RWPE1 (cell line): ENCODE measurements around the gene HPX.

Experiments used
- CTCF ChIA-PET: fragments of 350-600 bp; sonication (Branson Sonifier 250); formaldehyde crosslinking; extraction: SDS; loops from one replicate; lab custom pipeline; 2021; lab: Yijun Ruan, JAX
- POLR2A ChIA-PET: fragments of 400-600 bp; formaldehyde crosslinking; extraction: SDS; loops from one replicate; lab custom pipeline; 2020; ENCODE audit warnings: antibody characterized with exemption; ENCODE audit not compliant: low non-redundant PET; lab: Yijun Ruan, JAX
- DNase-seq: peaks from one replicate; pipeline ENCODE4 v3.0.0; 2012; ENCODE audit warnings: low spot score
- H3K27ac ChIP-seq: fragments of 450-650 bp; 2 replicates; pipeline ENCODE4 v1.5.1; 2017
- TF ChIP-seq, protein P1 (sequence below): fragments of 450-650 bp; conservative IDR thresholded peaks from 2 replicates; pipeline ENCODE4 v1.5.1; 2017; ENCODE audit warnings: low read depth, mild to moderate bottlenecking

HPX gene

GRCh38 chr11:6468712-6469495 lies 28.1 kb upstream of the HPX start:
- peak overlapping the region; percentile 13; the same call in 1 of the 2 replicates for H3K27ac ChIP-seq
- peak; percentile 48 for DNase-seq
- CTCF ChIA-PET = interaction anchor here (1.5 kb wide), 1 partner anchor 63 kb away, joined by 5 read pairs; no protein-coding TSS in a partner anchor
- TF ChIP-seq, protein P1, sequence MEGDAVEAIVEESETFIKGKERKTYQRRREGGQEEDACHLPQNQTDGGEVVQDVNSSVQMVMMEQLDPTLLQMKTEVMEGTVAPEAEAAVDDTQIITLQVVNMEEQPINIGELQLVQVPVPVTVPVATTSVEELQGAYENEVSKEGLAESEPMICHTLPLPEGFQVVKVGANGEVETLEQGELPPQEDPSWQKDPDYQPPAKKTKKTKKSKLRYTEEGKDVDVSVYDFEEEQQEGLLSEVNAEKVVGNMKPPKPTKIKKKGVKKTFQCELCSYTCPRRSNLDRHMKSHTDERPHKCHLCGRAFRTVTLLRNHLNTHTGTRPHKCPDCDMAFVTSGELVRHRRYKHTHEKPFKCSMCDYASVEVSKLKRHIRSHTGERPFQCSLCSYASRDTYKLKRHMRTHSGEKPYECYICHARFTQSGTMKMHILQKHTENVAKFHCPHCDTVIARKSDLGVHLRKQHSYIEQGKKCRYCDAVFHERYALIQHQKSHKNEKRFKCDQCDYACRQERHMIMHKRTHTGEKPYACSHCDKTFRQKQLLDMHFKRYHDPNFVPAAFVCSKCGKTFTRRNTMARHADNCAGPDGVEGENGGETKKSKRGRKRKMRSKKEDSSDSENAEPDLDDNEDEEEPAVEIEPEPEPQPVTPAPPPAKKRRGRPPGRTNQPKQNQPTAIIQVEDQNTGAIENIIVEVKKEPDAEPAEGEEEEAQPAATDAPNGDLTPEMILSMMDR = no peak
- POLR2A ChIA-PET = no interaction called here

DNA sequence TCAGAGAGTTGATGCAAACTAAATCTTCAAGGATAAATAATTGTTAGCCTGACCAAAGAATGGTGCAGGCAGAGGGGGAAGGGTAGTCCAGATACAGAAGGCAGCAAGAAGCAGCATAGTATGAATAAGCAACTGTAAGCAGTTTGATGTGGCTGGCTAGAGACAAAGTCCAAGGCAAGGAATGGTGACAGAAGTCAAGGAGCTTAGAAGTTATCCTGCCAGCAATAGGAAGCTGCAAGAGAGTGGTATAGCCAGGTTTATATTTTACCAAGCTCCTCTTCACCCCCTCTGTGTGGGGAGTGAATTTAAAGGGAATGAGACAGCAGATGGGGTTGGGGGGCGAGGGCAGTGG lies 18.3 kb upstream of the HPX start:
- CTCF ChIA-PET = interaction anchor here (0.6 kb wide), 1 partner anchor 49 kb away, joined by 3 read pairs; no protein-coding TSS in a partner anchor
- no peak for DNase-seq
- TF ChIP-seq, protein P1 = no peak
- no peak overlapping the region for H3K27ac ChIP-seq
- POLR2A ChIA-PET = no interaction called here

GRCh38 chr11:6458352-6459098 lies 17.7 kb upstream of the HPX start:
- H3K27ac ChIP-seq = no peak overlapping the region
- POLR2A ChIA-PET = no interaction called here
- CTCF ChIA-PET = interaction anchor here (0.6 kb wide), 1 partner anchor 49 kb away, joined by 3 read pairs; no protein-coding TSS in a partner anchor
- no peak for DNase-seq
- TF ChIP-seq, protein P1 = no peak

DNA sequence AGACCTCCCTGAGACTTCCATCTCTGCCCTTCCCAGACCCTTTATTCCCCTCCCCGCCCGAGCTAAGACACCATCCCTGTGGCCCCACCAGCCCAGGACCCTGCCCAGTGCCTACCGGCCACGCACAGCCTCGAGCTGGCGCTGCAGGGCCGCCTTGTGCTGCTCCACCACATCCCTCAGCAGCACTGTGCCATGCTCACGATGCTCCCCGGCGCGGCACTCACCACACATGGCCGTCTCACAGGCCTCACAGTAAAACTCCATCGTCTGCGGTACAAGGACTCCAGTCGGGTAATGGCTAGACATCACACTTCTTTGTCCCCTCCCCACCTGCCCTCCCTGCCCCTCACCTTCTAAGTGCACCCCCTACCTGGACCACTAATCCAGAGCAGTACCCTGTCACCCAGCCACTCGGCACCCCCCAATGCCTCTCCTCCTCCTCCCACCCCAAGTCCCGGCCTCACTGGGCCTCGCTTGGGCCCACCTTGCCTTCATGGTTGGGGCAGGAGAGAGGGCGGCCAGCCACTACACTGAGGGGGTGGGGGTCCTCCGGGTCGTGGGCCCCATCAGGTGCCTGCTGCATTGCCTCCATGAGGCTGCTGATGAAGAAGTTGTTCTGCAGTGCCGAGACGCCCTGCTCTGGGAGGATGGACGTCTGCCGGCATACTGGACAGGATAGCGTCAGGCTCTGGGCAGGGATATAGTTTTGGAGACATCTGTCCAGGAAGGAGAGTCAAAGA lies 17.0 kb upstream of the HPX start:
- TF ChIP-seq, protein P1 = no peak
- ChIA-PET POLR2A (no interaction called here), CTCF (interaction anchor here (0.6 kb wide), 2 partner anchors 14 to 32 kb away, joined by 3 to 4 read pairs; no protein-coding TSS in a partner anchor)

GRCh38 chr11:6456361-6457073 lies 15.7 kb upstream of the HPX start:
- ChIA-PET POLR2A (no interaction called here), CTCF (interaction anchor here (0.6 to 1.2 kb wide), 2 partner anchors 77 to 95 kb away, joined by 3 to 4 read pairs; no protein-coding TSS in a partner anchor)
- no peak overlapping the region for H3K27ac ChIP-seq
- TF ChIP-seq, protein P1 = no peak
- DNase-seq = no peak

More for the DNA sequence above, 17.0 kb upstream of the HPX start:
- no peak overlapping the region for H3K27ac ChIP-seq
- DNase-seq = no peak
